ENCODE data around the gene DYNC1LI1. TPM values are rescaled to one million over a fixed set of nuclear protein-coding genes. Genes with fewer than 3 reads are reported as not detected.

The DYNC1LI1 gene
- total and polyA plus RNA-seq, 2 experiments from 2014 or later: 45.1 to 48.0 TPM

DNA sequence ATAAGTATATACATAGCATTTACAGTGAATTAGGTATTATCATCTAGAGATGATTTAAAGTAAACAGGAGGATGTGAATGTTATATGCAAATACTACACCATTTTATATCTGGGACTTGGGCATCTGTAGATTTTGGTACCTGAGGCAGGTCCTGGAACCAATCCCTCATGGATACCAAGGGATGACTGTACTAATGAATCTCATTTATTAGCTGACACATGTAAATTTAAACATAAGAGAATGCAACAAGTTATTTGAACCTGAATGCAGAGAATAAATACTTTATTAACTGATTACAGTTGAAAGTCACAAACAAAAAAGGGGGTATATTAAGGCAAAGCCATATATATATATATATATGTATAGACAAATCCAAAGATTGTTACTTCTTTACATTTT is 44.9 kb downstream of the DYNC1LI1 start:
- Histone ChIP-seq H4K20me1 (replicated peaks; ENCODE audit: insufficient read depth) (no peaks in the 10 kb centered on the region), H3K9me2 (ENCODE audit: insufficient read depth) (no peaks in the 10 kb centered on the region), H3K27ac (ENCODE audit: low read depth) (no peak overlapping the region), H3K4me3 (no peak overlapping the region), H3K4me1 (ENCODE audit: insufficient read depth) (no peaks in the 10 kb centered on the region), H3K79me2 (replicated peaks; ENCODE audit: insufficient read depth) (no peaks in the 10 kb centered on the region), H2AFZ (no peak overlapping the region), H3K4me2 (no peak overlapping the region), H3F3A (replicated peaks; ENCODE audit: low read depth) (no peaks in the 10 kb centered on the region; the same call in 1 of the 2 replicates), H3K27me3 (ENCODE audit: insufficient read depth) (no peaks in the 10 kb centered on the region), H3K36me3 (ENCODE audit: insufficient read depth) (peaks cover 44% of the 10 kb centered on the region)
- TF ChIP-seq EZH2phosphoT487 (IDR thresholded peaks at IDR 0.05; ENCODE audit: unreplicated experiment) (no peak), ZNF114 (CRISPR knock-in tag; IDR thresholded peaks at IDR 0.05) (no peak), POLR2AphosphoS5 (IDR thresholded peaks at IDR 0.05; ENCODE audit: low read depth) (no peak), NANOG (IDR thresholded peaks at IDR 0.05; ENCODE audit: borderline replicate concordance) (no peak), ZNF462 (CRISPR knock-in tag; IDR thresholded peaks at IDR 0.05) (no peak)
- TF ChIP-seq, protein P1, sequence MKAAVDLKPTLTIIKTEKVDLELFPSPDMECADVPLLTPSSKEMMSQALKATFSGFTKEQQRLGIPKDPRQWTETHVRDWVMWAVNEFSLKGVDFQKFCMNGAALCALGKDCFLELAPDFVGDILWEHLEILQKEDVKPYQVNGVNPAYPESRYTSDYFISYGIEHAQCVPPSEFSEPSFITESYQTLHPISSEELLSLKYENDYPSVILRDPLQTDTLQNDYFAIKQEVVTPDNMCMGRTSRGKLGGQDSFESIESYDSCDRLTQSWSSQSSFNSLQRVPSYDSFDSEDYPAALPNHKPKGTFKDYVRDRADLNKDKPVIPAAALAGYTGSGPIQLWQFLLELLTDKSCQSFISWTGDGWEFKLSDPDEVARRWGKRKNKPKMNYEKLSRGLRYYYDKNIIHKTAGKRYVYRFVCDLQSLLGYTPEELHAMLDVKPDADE (IDR thresholded peaks at IDR 0.05): no peak
- TF ChIP-seq, protein P2, sequence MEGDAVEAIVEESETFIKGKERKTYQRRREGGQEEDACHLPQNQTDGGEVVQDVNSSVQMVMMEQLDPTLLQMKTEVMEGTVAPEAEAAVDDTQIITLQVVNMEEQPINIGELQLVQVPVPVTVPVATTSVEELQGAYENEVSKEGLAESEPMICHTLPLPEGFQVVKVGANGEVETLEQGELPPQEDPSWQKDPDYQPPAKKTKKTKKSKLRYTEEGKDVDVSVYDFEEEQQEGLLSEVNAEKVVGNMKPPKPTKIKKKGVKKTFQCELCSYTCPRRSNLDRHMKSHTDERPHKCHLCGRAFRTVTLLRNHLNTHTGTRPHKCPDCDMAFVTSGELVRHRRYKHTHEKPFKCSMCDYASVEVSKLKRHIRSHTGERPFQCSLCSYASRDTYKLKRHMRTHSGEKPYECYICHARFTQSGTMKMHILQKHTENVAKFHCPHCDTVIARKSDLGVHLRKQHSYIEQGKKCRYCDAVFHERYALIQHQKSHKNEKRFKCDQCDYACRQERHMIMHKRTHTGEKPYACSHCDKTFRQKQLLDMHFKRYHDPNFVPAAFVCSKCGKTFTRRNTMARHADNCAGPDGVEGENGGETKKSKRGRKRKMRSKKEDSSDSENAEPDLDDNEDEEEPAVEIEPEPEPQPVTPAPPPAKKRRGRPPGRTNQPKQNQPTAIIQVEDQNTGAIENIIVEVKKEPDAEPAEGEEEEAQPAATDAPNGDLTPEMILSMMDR (conservative IDR thresholded peaks at IDR 0.05; ENCODE audit: low read depth in 2 of 2): no peak
- no peak for DNase-seq (ENCODE audit: low spot score)
- Mint-ChIP-seq H3K36me3 (ENCODE audit: low read depth) (peaks cover 56% of the 10 kb centered on the region), H3K27me3 (ENCODE audit: insufficient read depth, low read depth, poor library complexity) (no peaks in the 10 kb centered on the region), H3K27ac (no peak overlapping the region), H3K9me3 (peaks cover 3% of the 10 kb centered on the region; the same call in 1 of the 3 replicates), H3K4me1 (no peaks in the 10 kb centered on the region), H3K4me3 (no peak overlapping the region)
- no peak for ATAC-seq

Data from GM23338 (cell line).